ENCODE results near the gene GPX8.

The GPX8 gene

GRCh38 chr5:55134053-55134722 is 25.8 kb upstream of the GPX8 start:
- H3K36me3 ChIP-seq (ENCODE audit: control insufficient read depth, insufficient read depth, low read length): no peaks in the 10 kb centered on the region
- DNase-seq (ENCODE audit: extremely low read depth, insufficient read length): no peak
- no peaks in the 10 kb centered on the region for H3K27me3 ChIP-seq (replicated peaks; ENCODE audit: control insufficient read depth, insufficient read depth, low read length)
- TF ChIP-seq CTCF (IDR thresholded peaks at IDR 0.05; ENCODE audit: insufficient read depth, low read length, poor library complexity, severe bottlenecking): no peak
- no peak overlapping the region for H3K4me3 ChIP-seq (replicated peaks; ENCODE audit: low read depth, low read length)

- Histone ChIP-seq H3K36me3 (ENCODE audit: control insufficient read depth, insufficient read depth, low read length) (no peaks in the 10 kb centered on the region), H3K4me3 (replicated peaks; ENCODE audit: low read depth, low read length) (no peak overlapping the region), H3K27me3 (replicated peaks; ENCODE audit: control insufficient read depth, insufficient read depth, low read length) (no peaks in the 10 kb centered on the region)
- no peak for DNase-seq (ENCODE audit: extremely low read depth, insufficient read length)
- TF ChIP-seq CTCF (IDR thresholded peaks at IDR 0.05; ENCODE audit: insufficient read depth, low read length, poor library complexity, severe bottlenecking): no peak
These were observed 23.4 kb upstream of the GPX8 start for GRCh38 chr5:55136521-55136920.

GRCh38 chr5:55140908-55141665 is 18.9 kb upstream of the GPX8 start:
- Histone ChIP-seq H3K27me3 (replicated peaks; ENCODE audit: control insufficient read depth, insufficient read depth, low read length) (no peaks in the 10 kb centered on the region), H3K36me3 (ENCODE audit: control insufficient read depth, insufficient read depth, low read length) (no peaks in the 10 kb centered on the region), H3K4me3 (replicated peaks; ENCODE audit: low read depth, low read length) (no peak overlapping the region)
- no peak for DNase-seq (ENCODE audit: extremely low read depth, insufficient read length)
- no peak for TF ChIP-seq CTCF (IDR thresholded peaks at IDR 0.05; ENCODE audit: insufficient read depth, low read length, poor library complexity, severe bottlenecking)

GRCh38 chr5:55141945-55142690 is 17.9 kb upstream of the GPX8 start:
- no peaks in the 10 kb centered on the region for H3K27me3 ChIP-seq (replicated peaks; ENCODE audit: control insufficient read depth, insufficient read depth, low read length)
- no peaks in the 10 kb centered on the region for H3K36me3 ChIP-seq (ENCODE audit: control insufficient read depth, insufficient read depth, low read length)
- no peak overlapping the region for H3K4me3 ChIP-seq (replicated peaks; ENCODE audit: low read depth, low read length)
- no peak for DNase-seq (ENCODE audit: extremely low read depth, insufficient read length)
- TF ChIP-seq CTCF (IDR thresholded peaks at IDR 0.05; ENCODE audit: insufficient read depth, low read length, poor library complexity, severe bottlenecking): no peak

GRCh38 chr5:55143624-55144023 is 16.3 kb upstream of the GPX8 start:
- Histone ChIP-seq H3K27me3 (replicated peaks; ENCODE audit: control insufficient read depth, insufficient read depth, low read length) (no peaks in the 10 kb centered on the region), H3K36me3 (ENCODE audit: control insufficient read depth, insufficient read depth, low read length) (no peaks in the 10 kb centered on the region), H3K4me3 (replicated peaks; ENCODE audit: low read depth, low read length) (no peak overlapping the region)
- TF ChIP-seq CTCF (IDR thresholded peaks at IDR 0.05; ENCODE audit: insufficient read depth, low read length, poor library complexity, severe bottlenecking): no peak
- no peak for DNase-seq (ENCODE audit: extremely low read depth, insufficient read length)
